Chondrocyte (in vitro differentiated cells): ENCODE measurements around the gene KIT. TPM values are rescaled to one million over a fixed set of nuclear protein-coding genes. Genes with fewer than 3 reads are reported as not detected.

ENCODE experiments used
- DNase-seq: peaks from one replicate; pipeline ENCODE4 v3.0.0; 2021; ENCODE audit warnings: mixed read lengths, low spot score
- H3K27ac Mint-ChIP-seq: one replicate; pipeline ENCODE4 v1.8.0; 2021; ENCODE audit warnings: mild to moderate bottlenecking, moderate library complexity, mixed read lengths; ENCODE audit not compliant: unreplicated experiment
- H3K27me3 Mint-ChIP-seq: 2 replicates; pipeline ENCODE4 v1.8.0; 2021; ENCODE audit warnings: low read depth, mixed read lengths
- H3K36me3 Mint-ChIP-seq: 2 replicates; pipeline ENCODE4 v1.8.0; 2021; ENCODE audit warnings: low read depth, mixed read lengths
- H3K4me1 Mint-ChIP-seq: 2 replicates; pipeline ENCODE4 v1.8.0; 2021; ENCODE audit warnings: low read depth, mild to moderate bottlenecking, mixed read lengths
- H3K4me3 Mint-ChIP-seq: one replicate; pipeline ENCODE4 v1.8.0; 2021; ENCODE audit warnings: mild to moderate bottlenecking, moderate library complexity, mixed read lengths; ENCODE audit not compliant: unreplicated experiment
- H3K9me3 Mint-ChIP-seq: 2 replicates; pipeline ENCODE4 v1.8.0; 2021; ENCODE audit warnings: low read depth, mixed read lengths
- total RNA-seq: library from RNA; stranded (reverse); gene quantifications from 3 replicates; pipeline ENCODE4 v1.2.1, GENCODE V29; 2021
- TF ChIP-seq, protein P1 (sequence below): fragments of 200-600 bp; sonication (generic); IDR thresholded peaks from 2 replicates; pipeline ENCODE4 v1.5.0; 2021; ENCODE audit warnings: antibody characterized with exemption, mild to moderate bottlenecking, moderate library complexity

The KIT gene
- total RNA-seq, 1 donor from 2014 or later = 6.7 TPM

DNA sequence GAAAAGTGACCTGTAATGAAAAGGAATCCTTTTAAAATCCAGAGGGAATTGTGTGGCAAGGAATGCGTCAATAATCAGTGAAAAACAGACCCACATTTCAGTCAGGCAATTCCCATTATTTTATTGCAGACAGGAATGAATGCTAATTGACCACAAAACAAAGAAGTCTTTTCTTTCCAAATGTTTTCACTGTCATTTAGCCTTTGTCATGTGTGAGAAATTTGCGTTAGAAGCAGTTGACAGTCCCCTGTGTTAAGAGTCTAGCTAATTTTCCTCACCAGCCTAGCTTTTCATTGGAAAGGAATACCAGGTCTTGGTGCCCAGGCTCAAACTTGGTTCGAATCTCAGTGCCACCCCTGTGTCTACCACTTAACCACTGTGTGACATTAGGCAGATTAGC, 83.4 kb downstream of the KIT start:
- TF ChIP-seq, protein P1, sequence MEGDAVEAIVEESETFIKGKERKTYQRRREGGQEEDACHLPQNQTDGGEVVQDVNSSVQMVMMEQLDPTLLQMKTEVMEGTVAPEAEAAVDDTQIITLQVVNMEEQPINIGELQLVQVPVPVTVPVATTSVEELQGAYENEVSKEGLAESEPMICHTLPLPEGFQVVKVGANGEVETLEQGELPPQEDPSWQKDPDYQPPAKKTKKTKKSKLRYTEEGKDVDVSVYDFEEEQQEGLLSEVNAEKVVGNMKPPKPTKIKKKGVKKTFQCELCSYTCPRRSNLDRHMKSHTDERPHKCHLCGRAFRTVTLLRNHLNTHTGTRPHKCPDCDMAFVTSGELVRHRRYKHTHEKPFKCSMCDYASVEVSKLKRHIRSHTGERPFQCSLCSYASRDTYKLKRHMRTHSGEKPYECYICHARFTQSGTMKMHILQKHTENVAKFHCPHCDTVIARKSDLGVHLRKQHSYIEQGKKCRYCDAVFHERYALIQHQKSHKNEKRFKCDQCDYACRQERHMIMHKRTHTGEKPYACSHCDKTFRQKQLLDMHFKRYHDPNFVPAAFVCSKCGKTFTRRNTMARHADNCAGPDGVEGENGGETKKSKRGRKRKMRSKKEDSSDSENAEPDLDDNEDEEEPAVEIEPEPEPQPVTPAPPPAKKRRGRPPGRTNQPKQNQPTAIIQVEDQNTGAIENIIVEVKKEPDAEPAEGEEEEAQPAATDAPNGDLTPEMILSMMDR = no peak

DNA sequence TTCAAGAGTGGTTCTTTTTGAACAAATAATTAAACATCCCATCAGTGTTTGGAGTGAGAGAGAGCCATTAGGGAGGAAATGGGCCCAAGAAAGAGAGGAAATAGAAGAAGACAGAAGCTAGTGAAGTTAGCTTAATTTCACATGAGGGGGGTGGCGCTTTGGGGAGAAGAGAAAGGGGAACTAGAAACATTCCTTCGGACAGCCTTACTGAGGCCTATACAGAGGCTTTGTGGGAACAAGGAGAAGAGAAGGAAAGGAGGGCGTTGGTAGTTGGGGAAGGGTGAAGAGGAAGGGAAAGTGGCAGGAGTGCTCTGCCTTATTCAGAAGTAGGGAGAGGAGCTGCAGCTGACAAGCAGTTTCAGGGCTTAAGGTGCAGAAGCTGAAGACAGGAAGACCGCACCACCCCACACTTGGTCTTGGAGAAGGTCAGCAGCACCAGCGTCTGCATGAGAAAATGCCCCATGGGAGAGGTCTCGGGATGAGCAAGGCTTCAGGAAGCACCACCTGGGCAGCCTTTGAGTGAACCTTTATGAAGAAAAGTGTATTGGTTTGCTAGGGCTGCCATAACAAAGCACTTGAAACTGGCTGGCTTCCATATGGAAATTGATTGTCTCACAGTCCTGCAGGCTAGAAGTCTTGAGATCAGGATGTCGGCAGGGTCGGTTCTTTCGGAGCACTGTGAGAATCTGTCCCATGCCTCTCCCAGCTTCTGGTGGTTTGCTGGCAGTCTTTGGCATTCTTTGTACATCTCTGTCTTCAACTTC, 85.1 kb downstream of the KIT start:
- no peak overlapping the region for H3K4me3 Mint-ChIP-seq
- TF ChIP-seq, protein P1 = no peak
- no peak overlapping the region for H3K27ac Mint-ChIP-seq

More for the DNA sequence above, 83.4 kb downstream of the KIT start:
- H3K36me3 Mint-ChIP-seq = peaks cover 6% of the 10 kb centered on the region
- H3K4me3 Mint-ChIP-seq = no peak overlapping the region
- H3K9me3 Mint-ChIP-seq = peaks cover 11% of the 10 kb centered on the region
- no peak for DNase-seq
- H3K4me1 Mint-ChIP-seq = no peaks in the 10 kb centered on the region
- no peaks in the 10 kb centered on the region for H3K27me3 Mint-ChIP-seq
- H3K27ac Mint-ChIP-seq = no peak overlapping the region

DNA sequence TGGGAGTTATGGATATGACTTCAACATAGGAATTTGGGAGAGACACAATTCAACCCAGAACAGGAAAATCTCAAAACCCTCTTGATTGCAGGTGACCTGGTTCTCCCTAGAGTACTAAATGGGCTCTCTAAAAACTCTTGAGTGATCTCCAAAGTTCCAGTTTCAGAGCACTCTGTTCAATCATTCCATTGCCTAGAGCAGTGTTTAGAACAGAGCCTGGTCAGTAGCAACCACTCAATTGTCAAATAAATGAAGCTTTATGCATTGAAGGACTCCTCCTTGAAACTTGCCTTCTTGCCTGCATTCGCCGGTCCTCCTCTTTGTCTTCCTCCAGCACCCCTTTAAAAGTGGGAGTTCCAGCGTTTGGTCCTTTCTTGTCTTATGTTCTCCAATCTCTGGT, 85.8 kb downstream of the KIT start:
- Mint-ChIP-seq H3K36me3 (peaks cover 2% of the 10 kb centered on the region), H3K27me3 (no peaks in the 10 kb centered on the region), H3K4me1 (no peaks in the 10 kb centered on the region), H3K9me3 (peaks cover 15% of the 10 kb centered on the region), H3K27ac (no peak overlapping the region), H3K4me3 (no peak overlapping the region)
- no peak for DNase-seq
- TF ChIP-seq, protein P1 = no peak

More for the DNA sequence above, 85.1 kb downstream of the KIT start:
- no peak for DNase-seq
- H3K4me1 Mint-ChIP-seq = no peaks in the 10 kb centered on the region
- H3K9me3 Mint-ChIP-seq = peaks cover 15% of the 10 kb centered on the region
- peaks cover 6% of the 10 kb centered on the region for H3K36me3 Mint-ChIP-seq
- H3K27me3 Mint-ChIP-seq = no peaks in the 10 kb centered on the region

DNA sequence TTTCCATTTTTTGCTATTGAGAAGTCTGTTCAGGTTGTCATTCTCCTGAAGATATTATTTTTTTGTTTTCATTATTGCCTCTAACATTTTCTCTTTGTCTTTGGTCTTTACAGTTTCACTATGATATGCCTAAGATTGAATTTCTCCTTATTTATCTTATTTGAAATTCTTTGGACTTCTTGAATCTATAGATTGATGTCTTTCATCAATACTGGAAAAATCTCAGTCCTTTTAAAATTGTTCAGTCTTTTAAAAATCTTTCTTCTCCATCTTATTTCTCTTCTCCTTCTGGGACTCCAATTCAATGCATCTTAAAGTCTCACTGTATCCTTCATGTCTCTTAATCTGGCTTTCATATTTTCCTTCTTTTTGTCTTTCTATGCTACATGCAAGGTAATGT, 86.7 kb downstream of the KIT start:
- Mint-ChIP-seq H3K36me3 (peaks cover 2% of the 10 kb centered on the region), H3K27me3 (no peaks in the 10 kb centered on the region), H3K27ac (no peak overlapping the region), H3K4me3 (no peak overlapping the region), H3K9me3 (peaks cover 13% of the 10 kb centered on the region), H3K4me1 (no peaks in the 10 kb centered on the region)
- TF ChIP-seq, protein P1 = no peak
- no peak for DNase-seq

DNA sequence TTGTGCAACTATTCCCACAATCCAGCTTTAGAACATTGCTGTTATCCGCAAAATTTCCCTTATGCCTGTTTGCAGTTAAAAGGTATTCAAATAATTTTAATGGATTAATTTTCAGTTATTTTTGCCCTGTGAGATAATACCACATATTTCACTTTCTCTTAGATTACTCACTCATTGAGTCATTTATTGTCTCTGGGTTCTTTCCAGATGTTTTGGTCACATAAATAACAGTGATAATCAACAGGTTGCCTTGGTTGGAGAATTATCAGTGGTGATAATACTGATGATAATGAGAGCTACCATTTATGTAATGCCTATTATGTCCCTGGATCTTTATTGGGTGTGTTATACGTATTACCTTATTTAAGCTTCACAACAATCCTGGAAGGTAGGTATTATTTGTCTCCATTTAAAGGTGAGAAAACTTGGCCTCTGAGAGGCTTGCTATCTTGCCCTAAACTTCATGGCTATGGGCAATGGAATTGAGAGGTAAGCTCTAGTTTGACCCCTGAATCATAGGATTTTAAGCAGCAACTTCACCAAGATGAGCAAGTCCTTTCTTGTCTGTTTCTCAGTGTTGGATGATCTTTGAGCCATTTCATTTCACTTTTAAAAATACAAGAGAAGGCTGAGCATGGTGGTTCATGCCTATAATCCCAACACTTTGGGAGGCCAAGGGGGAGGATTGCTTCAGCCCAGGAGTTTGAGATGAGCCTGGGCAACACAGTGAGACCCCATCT, 87.4 kb downstream of the KIT start:
- TF ChIP-seq, protein P1 = no peak
- Mint-ChIP-seq H3K27ac (no peak overlapping the region), H3K4me3 (no peak overlapping the region), H3K36me3 (peaks cover 2% of the 10 kb centered on the region), H3K4me1 (no peaks in the 10 kb centered on the region), H3K27me3 (no peaks in the 10 kb centered on the region), H3K9me3 (peaks cover 13% of the 10 kb centered on the region)
- no peak for DNase-seq
